A673 (cell line): ENCODE results near the gene NRBP1. TPM values are rescaled to one million over a fixed set of nuclear protein-coding genes. Genes with fewer than 3 reads are reported as not detected.
"Not testable (repeated sequence)": the region's sequence is repeated elsewhere in the genome, so short reads cannot be mapped to it uniquely, and the experiment has no call there.

Experiments used
- BruUV-seq: library from RNA; stranded (reverse); fragments of 400-500 nt; replicated peaks from 2 replicates; lab custom pipeline; 2021; lab: Mats Ljungman, UMichigan
- CTCF ChIA-PET: fragments of 300-600 bp; sonication (Branson Sonifier 250); formaldehyde crosslinking; loops from one replicate; lab custom pipeline; 2022; ENCODE audit warnings: antibody characterized with exemption; lab: Charles Lee
- POLR2A ChIA-PET: fragments of 300-600 bp; sonication (Branson Sonifier 250); formaldehyde crosslinking; loops from one replicate; lab custom pipeline; 2022; ENCODE audit warnings: antibody characterized with exemption; ENCODE audit not compliant: low non-redundant PET; lab: Charles Lee
- DNase-seq: peaks from one replicate; pipeline ENCODE4 v3.0.0-alpha.2; 2015; ENCODE audit warnings: low spot score
- H3K27ac ChIP-seq: fragments of 200-600 bp; sonication (generic); 2 replicates; pipeline ENCODE4 v1.5.1; 2016; ENCODE audit warnings: mixed run types, low read depth, mild to moderate bottlenecking, mixed read lengths, antibody characterized with exemption, low read length; ENCODE audit not compliant: poor library complexity, severe bottlenecking
- H3K27me3 ChIP-seq: fragments of 200-600 bp; sonication (generic); replicated peaks from 2 replicates; pipeline ENCODE4 v1.6.1; 2017; ENCODE audit warnings: mixed run types, low read depth, mild to moderate bottlenecking, mixed read lengths, antibody characterized with exemption, low read length; ENCODE audit not compliant: insufficient read depth, poor library complexity
- H3K36me3 ChIP-seq: fragments of 200-600 bp; sonication (generic); 2 replicates; pipeline ENCODE4 v1.6.1; 2016; ENCODE audit warnings: mixed run types, mild to moderate bottlenecking, mixed read lengths, antibody characterized with exemption, low read length; ENCODE audit not compliant: insufficient read depth, poor library complexity, severe bottlenecking
- H3K4me1 ChIP-seq: fragments of 200-600 bp; sonication (generic); 2 replicates; pipeline ENCODE4 v1.6.1; 2017; ENCODE audit warnings: mixed run types, mild to moderate bottlenecking, mixed read lengths, antibody characterized with exemption, low read length; ENCODE audit not compliant: insufficient read depth, poor library complexity, severe bottlenecking
- H3K4me3 ChIP-seq: fragments of 200-600 bp; sonication (generic); 2 replicates; pipeline ENCODE4 v1.5.1; 2016; ENCODE audit warnings: low read depth, mixed run types, mild to moderate bottlenecking, mixed read lengths, low read length; ENCODE audit not compliant: poor library complexity, severe bottlenecking
- H3K9me3 ChIP-seq: fragments of 200-600 bp; sonication (generic); 2 replicates; pipeline ENCODE4 v1.6.1; 2016; ENCODE audit warnings: mixed run types, low read depth, mild to moderate bottlenecking, mixed read lengths, antibody characterized with exemption, low read length; ENCODE audit not compliant: poor library complexity, severe bottlenecking
- EZH2 ChIP-seq: fragments of 200-600 bp; sonication (generic); IDR thresholded peaks from 2 replicates; pipeline ENCODE4 v1.6.1; 2017; ENCODE audit warnings: borderline replicate concordance, low read depth, mild to moderate bottlenecking, mixed read lengths, antibody characterized with exemption, low read length; ENCODE audit not compliant: poor library complexity, severe bottlenecking
- intact Hi-C: fragments of 100-400 bp; cut with micrococcal nuclease; formaldehyde crosslinking; loops from one replicate; pipeline ENCODE4 v1.10.0; 2022; ENCODE audit not compliant: unreplicated experiment
- total RNA-seq: library from RNA; stranded (reverse); gene quantifications from 2 replicates; pipeline ENCODE4 v1.2.3, GENCODE V29; 2021
- TF ChIP-seq, protein P1 (sequence below): fragments of 300-800, 200-600 bp; sonication (generic); conservative IDR thresholded peaks from 2 replicates; pipeline ENCODE4 v1.5.1; 2017; ENCODE audit warnings: low read depth, mild to moderate bottlenecking, antibody characterized with exemption, low read length, moderate library complexity, mixed read lengths

NRBP1 gene
- total RNA-seq, 1 experiment from 2014 or later = 93.0 TPM

DNA sequence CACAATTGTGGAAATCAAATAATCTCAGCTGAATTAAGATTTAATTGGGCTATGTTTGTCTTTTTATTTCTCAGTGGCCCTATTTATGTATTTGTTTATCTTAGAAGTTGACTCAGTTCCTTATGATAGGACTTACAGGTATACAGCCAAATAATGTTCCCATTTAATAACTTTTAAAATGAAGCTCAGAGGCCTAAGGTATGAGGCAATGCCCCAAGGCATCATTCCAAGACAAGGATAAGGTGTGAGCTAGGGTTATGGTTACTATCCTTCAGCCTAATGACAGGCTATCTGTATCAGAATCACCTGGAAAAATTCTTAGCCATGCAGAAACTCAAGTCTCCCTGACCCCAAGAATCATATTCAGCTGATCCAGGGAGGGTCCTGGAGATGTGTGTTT lies 7.4 kb upstream of the NRBP1 start:
- Histone ChIP-seq H3K27me3 (no peaks in the 10 kb centered on the region), H3K4me1 (no peaks in the 10 kb centered on the region), H3K4me3 (no peak overlapping the region), H3K9me3 (no peaks in the 10 kb centered on the region), H3K27ac (no peak overlapping the region), H3K36me3 (no peaks in the 10 kb centered on the region)
- no peak for TF ChIP-seq EZH2
- TF ChIP-seq, protein P1, sequence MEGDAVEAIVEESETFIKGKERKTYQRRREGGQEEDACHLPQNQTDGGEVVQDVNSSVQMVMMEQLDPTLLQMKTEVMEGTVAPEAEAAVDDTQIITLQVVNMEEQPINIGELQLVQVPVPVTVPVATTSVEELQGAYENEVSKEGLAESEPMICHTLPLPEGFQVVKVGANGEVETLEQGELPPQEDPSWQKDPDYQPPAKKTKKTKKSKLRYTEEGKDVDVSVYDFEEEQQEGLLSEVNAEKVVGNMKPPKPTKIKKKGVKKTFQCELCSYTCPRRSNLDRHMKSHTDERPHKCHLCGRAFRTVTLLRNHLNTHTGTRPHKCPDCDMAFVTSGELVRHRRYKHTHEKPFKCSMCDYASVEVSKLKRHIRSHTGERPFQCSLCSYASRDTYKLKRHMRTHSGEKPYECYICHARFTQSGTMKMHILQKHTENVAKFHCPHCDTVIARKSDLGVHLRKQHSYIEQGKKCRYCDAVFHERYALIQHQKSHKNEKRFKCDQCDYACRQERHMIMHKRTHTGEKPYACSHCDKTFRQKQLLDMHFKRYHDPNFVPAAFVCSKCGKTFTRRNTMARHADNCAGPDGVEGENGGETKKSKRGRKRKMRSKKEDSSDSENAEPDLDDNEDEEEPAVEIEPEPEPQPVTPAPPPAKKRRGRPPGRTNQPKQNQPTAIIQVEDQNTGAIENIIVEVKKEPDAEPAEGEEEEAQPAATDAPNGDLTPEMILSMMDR = no peak
- no TSS peak for BruUV-seq
- intact Hi-C loops = no loop called here
- DNase-seq = no peak
- ChIA-PET CTCF (no interaction called here), POLR2A (no interaction called here)

DNA sequence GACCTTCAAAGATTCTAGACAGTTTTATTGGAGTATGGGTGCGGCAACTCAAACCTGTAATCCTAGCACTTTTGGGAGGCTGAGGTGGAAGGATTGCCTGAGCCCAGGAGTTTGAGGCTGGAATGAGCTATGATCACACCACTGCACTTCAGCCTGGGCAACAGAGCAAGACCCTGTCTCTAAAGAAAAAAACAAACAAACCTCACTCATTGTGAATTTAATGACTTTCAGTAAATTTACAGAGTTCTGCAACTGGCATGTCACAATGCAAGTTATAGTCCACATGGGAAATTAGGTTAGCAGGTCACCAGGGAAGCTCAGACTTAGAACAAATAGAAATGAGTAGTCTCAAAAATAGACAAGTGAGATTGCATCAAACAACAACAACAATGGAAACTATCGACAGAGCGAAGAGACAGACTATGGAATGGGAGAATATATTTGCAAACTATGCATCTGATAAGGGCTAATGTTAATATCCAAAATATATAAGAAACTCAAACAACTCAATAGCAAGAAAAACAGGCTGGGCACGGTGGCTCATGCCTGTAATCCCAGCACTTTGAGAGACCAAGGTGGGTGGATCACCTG lies 6.7 kb upstream of the NRBP1 start:
- no TSS peak for BruUV-seq
- TF ChIP-seq, protein P1 = no peak
- no peak for TF ChIP-seq EZH2
- no peaks in the 10 kb centered on the region for H3K36me3 ChIP-seq
- intact Hi-C loops = no loop called here
- H3K9me3 ChIP-seq = no peaks in the 10 kb centered on the region
- POLR2A ChIA-PET = no interaction called here
- no peak for DNase-seq
- H3K27ac ChIP-seq = no peak overlapping the region
- H3K4me3 ChIP-seq = no peak overlapping the region
- H3K27me3 ChIP-seq = no peaks in the 10 kb centered on the region
- CTCF ChIA-PET = no interaction called here
- H3K4me1 ChIP-seq = no peaks in the 10 kb centered on the region

DNA sequence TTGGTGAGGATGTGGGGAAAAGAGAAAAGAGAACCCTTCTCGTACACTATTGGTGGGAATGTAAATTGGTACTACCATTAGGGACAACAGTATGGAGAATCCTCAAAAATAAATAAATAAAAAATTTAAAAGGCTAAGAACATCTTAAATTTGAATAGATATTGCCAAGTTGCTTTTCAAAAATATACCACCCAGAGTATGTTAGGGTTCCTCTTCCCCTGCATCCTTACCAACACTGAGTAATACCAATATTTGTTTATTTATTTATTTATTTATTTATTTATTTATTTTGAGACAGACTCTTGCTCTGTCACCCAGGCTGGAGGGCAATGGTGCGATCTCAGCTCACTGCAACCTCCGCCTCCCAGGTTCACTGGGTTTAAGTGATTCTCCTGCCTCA lies 5.5 kb upstream of the NRBP1 start:
- ChIA-PET CTCF (no interaction called here), POLR2A (no interaction called here)
- Histone ChIP-seq H3K9me3 (no peaks in the 10 kb centered on the region), H3K4me1 (no peaks in the 10 kb centered on the region), H3K4me3 (no peak overlapping the region), H3K27me3 (no peaks in the 10 kb centered on the region), H3K36me3 (no peaks in the 10 kb centered on the region), H3K27ac (no peak overlapping the region)
- DNase-seq = no peak
- TF ChIP-seq, protein P1 = no peak
- intact Hi-C loops = no loop called here
- no TSS peak for BruUV-seq

DNA sequence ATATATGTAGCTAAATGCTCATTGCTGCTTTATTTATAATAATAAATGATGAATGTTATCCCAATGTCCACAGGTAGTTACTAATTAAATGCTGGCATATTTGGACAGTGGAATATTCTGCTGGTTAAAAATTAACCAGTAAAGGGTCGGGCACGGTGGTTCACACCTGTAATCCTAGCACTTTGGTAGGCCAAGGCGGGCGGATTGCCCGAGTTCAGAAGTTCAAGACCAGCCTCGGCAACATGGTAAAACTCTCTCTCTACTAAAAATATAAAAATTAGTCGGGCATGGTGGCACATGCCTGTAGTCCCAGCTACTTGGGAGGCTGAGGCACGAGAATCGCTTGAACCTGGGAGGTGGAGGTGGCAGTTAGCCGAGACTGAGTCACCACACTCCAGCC lies 3.4 kb upstream of the NRBP1 start:
- H3K27ac ChIP-seq, H3K4me1 ChIP-seq, BruUV-seq, H3K4me3 ChIP-seq, H3K9me3 ChIP-seq, CTCF ChIA-PET, H3K36me3 ChIP-seq, H3K27me3 ChIP-seq, intact Hi-C loops, DNase-seq: not testable (repeated sequence)
- POLR2A ChIA-PET = interaction anchor here (0.7 kb wide), 1 partner anchor 15 kb away, joined by 6 read pairs; the partner anchor contains the start of gene PPM1G
